Esophagus squamous epithelium (tissue), 5 donors: ENCODE measurements around the gene NHS. TPM values are rescaled to one million over a fixed set of nuclear protein-coding genes. Genes with fewer than 3 reads are reported as not detected.

Experiments
- DNase-seq: peaks from one replicate; lab custom pipeline; 2025; lab: John Stamatoyannopoulos, UW
- H3K27ac ChIP-seq, 4 donors: fragments of 200-600 bp; sonication (generic); one replicate each; pipeline ENCODE4 v1.5.1; 2016 to 2019; ENCODE audit warnings: mild to moderate bottlenecking in 1 of 4
- H3K27me3 ChIP-seq, 4 donors: fragments of 200-600 bp; sonication (generic); 1 replicate in 3 of 4; 2 replicates in 1 of 4; pipeline versions ENCODE4 v1.5.1 to v1.6.0; 2017 to 2021; ENCODE audit warnings: antibody characterized with exemption in 1 of 4
- H3K36me3 ChIP-seq, 3 donors: fragments of 200-600 bp; sonication (generic); one replicate each; pipeline ENCODE4 v1.5.1; 2016 to 2019
- H3K4me1 ChIP-seq, 3 donors: fragments of 200-600 bp; sonication (generic); one replicate each; pipeline ENCODE4 v1.5.1; 2017 to 2019
- H3K4me3 ChIP-seq, 4 donors: fragments of 200-600 bp; sonication (generic); 1 replicate in 3 of 4; 2 replicates in 1 of 4; pipeline ENCODE4 v1.5.1; 2016 to 2019; ENCODE audit warnings: mild to moderate bottlenecking in 2 of 4, moderate library complexity in 1 of 4
- H3K9me3 ChIP-seq, 3 donors: fragments of 200-600 bp; sonication (generic); one replicate each; pipeline ENCODE4 v1.5.1; 2016 to 2019
- POLR2A ChIP-seq, 4 donors: fragments of 450-650 bp; IDR thresholded peaks; one replicate each; pipeline ENCODE4 v1.6.1; 2017; ENCODE audit warnings: antibody characterized with exemption in 4 of 4, mild to moderate bottlenecking in 4 of 4, moderate library complexity in 3 of 4
- WGBS, 2 donors: methylation state at CpG; one replicate each; pipeline ENCODE4 v1.1.5; 2018; 5-methylcytosine and 5-hydroxymethylcytosine counted together
- intact Hi-C: fragments of 100-400 bp; cut with DNase I; formaldehyde crosslinking; loops from one replicate; pipeline ENCODE4 v1.15.0; 2022
- total RNA-seq, 4 donors: library from RNA; depleted of rRNA; stranded (reverse); fragments of >200 nt; gene quantifications; one replicate each; pipeline ENCODE4 v1.1.0, GENCODE V29; 2016
- TF ChIP-seq, protein P1 (sequence below), 6 experiments: fragments of 450-650 bp in 4 of 6; fragments of 200-600 bp in 2 of 6; sonication (generic) in 2 of 6; IDR thresholded peaks; one replicate each; pipeline ENCODE4 v1.5.1; 2016 to 2019; ENCODE audit warnings: antibody characterized with exemption in 6 of 6, mild to moderate bottlenecking in 4 of 6, moderate library complexity in 4 of 6
- donor health status: DM: yes; HTN: yes; CAD: no.

NHS gene
- total RNA-seq, 4 donors from 2014 or later, result 1.2 to 3.4 (median 2.6) TPM

DNA sequence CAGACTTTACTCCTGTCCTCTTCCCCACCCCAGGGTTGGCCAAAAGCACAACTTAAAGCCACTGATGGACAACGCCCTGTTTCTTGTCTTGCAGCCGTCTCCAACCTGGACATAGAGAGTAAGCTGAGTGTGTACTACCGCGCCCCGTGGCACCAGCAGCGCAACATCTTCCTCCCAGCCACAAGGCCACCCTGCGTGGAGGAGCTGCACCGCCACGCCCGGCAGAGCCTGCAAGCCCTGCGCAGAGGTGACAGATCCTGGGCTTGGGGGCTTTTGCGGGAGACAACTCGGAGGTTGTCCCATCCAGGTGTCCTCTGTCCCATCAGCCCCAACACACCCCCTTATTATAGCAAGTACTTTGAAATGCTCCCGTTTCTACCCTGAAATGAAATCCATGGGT lies 312.6 kb downstream of the NHS start:
- Histone ChIP-seq H3K9me3 (no peaks in the 10 kb centered on the region), H3K27me3 (no peaks in the 10 kb centered on the region), H3K27ac (no peak overlapping the region), H3K36me3 (no peaks in the 10 kb centered on the region), H3K4me3 (no peak overlapping the region), H3K4me1 (peaks cover 0 to 4% (median 0%) of the 10 kb centered on the region in 3 donors)
- WGBS, 2 donors, result 89 to 95% methylated on average over 2 to 11 of the region's 14 CpGs
- DNase-seq, result no peak
- intact Hi-C loops, result no loop called here
- TF ChIP-seq, protein P1, sequence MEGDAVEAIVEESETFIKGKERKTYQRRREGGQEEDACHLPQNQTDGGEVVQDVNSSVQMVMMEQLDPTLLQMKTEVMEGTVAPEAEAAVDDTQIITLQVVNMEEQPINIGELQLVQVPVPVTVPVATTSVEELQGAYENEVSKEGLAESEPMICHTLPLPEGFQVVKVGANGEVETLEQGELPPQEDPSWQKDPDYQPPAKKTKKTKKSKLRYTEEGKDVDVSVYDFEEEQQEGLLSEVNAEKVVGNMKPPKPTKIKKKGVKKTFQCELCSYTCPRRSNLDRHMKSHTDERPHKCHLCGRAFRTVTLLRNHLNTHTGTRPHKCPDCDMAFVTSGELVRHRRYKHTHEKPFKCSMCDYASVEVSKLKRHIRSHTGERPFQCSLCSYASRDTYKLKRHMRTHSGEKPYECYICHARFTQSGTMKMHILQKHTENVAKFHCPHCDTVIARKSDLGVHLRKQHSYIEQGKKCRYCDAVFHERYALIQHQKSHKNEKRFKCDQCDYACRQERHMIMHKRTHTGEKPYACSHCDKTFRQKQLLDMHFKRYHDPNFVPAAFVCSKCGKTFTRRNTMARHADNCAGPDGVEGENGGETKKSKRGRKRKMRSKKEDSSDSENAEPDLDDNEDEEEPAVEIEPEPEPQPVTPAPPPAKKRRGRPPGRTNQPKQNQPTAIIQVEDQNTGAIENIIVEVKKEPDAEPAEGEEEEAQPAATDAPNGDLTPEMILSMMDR (IDR thresholded peaks at IDR 0.05), result no peak
- no peak for TF ChIP-seq POLR2A (IDR thresholded peaks at IDR 0.05)

DNA sequence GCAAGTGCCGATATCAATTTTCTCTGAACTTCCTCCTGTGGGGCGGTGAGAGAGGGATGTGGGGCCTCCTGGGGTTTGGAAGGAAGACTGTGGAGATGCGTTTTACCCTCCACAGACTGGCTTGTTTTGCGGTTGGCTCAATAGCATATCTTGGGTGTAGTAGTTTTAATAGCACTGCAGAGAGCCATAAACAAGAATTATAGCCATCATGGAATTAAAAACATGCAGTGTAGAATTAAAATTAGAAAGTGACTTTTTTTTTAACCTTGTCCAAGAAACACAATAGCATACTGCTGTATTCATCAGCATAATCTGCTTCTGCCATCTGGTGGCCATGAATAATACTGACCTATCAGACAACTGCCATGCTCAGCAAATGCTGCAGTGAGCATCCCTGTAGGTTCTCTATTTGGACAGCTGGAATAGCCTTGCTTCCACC lies 315.0 kb downstream of the NHS start:
- WGBS, 2 donors, result 41 to 46% methylated on average over 3 to 4 of the region's 4 CpGs
- intact Hi-C loops, result loop anchor here (5.0 kb wide), 1 partner anchor 448 kb away; no protein-coding TSS in a partner anchor
- no peak overlapping the region for H3K27ac ChIP-seq

DNA sequence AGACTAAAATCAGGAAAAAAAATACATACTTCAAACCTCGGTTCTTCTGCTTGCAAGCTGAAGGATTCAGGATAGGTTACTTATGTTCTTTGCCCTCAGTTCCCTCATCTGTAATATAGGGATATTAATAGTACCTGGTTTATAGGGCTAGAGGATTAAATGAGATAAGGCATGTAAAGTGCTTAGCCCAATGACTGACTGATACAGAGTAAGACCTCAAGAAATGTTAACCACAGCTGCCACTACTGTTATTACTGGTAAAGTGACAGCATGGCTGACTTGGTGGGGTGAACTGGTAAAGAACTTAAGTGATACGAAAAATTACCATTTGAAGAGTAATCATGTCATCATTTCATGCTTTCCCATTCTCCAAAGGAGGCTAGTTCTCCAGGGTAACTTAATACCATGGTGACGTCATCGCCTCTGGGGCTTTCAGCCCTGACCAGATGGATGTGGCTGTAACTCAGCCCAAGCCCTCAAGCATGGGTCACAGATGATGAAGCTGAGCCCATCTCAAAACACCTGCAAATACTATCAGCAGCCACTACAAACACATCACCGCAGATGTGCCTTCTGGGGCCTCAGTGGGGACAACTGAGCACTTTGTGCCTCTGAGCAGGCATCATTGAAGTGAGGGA lies 317.8 kb downstream of the NHS start:
- intact Hi-C loops, result loop anchor here (5.0 kb wide), 1 partner anchor 451 kb away; no protein-coding TSS in a partner anchor
- 58 to 78% methylated on average over 4 to 5 of the region's 5 CpGs for WGBS, 2 donors

More for the DNA sequence above, 315.0 kb downstream of the NHS start:
- TF ChIP-seq, protein P1 (IDR thresholded peaks at IDR 0.05), result peak in 5 of 6 experiments; percentile 58 to 69 (median 65)
- TF ChIP-seq POLR2A (IDR thresholded peaks at IDR 0.05), result no peak
- H3K4me3 ChIP-seq, result no peak overlapping the region
- no peaks in the 10 kb centered on the region for H3K36me3 ChIP-seq
- DNase-seq, result no peak
- H3K27me3 ChIP-seq, result no peaks in the 10 kb centered on the region
- H3K9me3 ChIP-seq, result no peaks in the 10 kb centered on the region
- peaks cover 0 to 4% (median 0%) of the 10 kb centered on the region in 3 donors for H3K4me1 ChIP-seq

DNA sequence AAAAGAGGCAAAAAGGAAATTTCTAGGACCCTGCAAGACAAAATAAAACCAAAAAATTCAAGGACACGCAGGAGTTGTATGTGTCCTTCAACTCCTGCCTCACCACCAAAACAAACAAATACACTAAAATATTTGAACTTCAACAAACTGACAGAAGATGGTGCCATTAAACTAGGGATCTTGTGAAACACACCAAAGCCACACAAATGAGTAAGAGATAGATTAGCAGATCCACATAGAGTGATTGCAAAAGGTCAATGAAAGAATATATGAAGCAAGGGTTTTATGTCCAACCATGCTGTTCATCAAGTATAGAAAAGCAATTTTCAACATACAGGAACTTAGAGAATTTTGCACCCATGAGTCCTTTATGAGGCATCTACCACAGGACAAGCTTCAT lies 322.2 kb downstream of the NHS start:
- intact Hi-C loops, result no loop called here
- H3K9me3 ChIP-seq, result no peaks in the 10 kb centered on the region
- no peak for TF ChIP-seq POLR2A (IDR thresholded peaks at IDR 0.05)
- TF ChIP-seq, protein P1 (IDR thresholded peaks at IDR 0.05), result peak in 1 of 6 experiments; percentile 16

More for the DNA sequence above, 317.8 kb downstream of the NHS start:
- H3K4me3 ChIP-seq, result no peak overlapping the region
- no peak overlapping the region for H3K27ac ChIP-seq
- H3K4me1 ChIP-seq, result peaks cover 0 to 4% (median 0%) of the 10 kb centered on the region in 3 donors
- H3K27me3 ChIP-seq, result no peaks in the 10 kb centered on the region
- H3K36me3 ChIP-seq, result no peaks in the 10 kb centered on the region
- no peaks in the 10 kb centered on the region for H3K9me3 ChIP-seq
- no peak for DNase-seq
- TF ChIP-seq POLR2A (IDR thresholded peaks at IDR 0.05), result no peak
- TF ChIP-seq, protein P1 (IDR thresholded peaks at IDR 0.05), result no peak

DNA sequence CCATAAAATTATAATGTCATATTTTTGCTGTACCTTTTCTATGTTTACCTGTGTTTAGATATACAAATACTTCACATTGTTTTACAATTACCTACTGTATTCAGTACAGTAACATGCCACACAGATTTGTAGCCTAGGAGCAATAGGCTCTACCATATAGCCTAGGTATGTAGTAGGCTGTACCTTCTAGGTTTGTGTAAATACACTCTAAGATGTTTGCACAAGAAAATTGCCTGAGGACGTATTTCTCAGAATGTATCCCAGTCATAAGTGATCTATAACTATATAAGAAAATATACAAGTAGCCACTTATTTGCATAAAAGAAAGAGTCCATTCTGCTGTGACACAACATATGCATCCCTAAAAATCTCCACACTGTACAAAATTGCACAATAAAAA lies 326.0 kb downstream of the NHS start:
- intact Hi-C loops, result no loop called here
- Histone ChIP-seq H3K4me1 (no peaks in the 10 kb centered on the region), H3K9me3 (no peaks in the 10 kb centered on the region), H3K27me3 (no peaks in the 10 kb centered on the region), H3K36me3 (no peaks in the 10 kb centered on the region), H3K27ac (no peak overlapping the region), H3K4me3 (no peak overlapping the region)
- 50 to 86% methylated on average over 1 of the region's 1 CpG for WGBS, 2 donors
- DNase-seq, result no peak
- no peak for TF ChIP-seq POLR2A (IDR thresholded peaks at IDR 0.05)
- TF ChIP-seq, protein P1 (IDR thresholded peaks at IDR 0.05), result no peak

More for the DNA sequence above, 322.2 kb downstream of the NHS start:
- Histone ChIP-seq H3K27ac (no peak overlapping the region), H3K4me3 (no peak overlapping the region), H3K27me3 (no peaks in the 10 kb centered on the region), H3K36me3 (no peaks in the 10 kb centered on the region), H3K4me1 (no peaks in the 10 kb centered on the region)
- WGBS, 2 donors, result 83 to 94% methylated on average over 1 of the region's 1 CpG
- DNase-seq, result no peak
